IMR-90 (cell line): Measurements from ENCODE around the gene ATP6V1D. TPM values are rescaled to one million over a fixed set of nuclear protein-coding genes. Genes with fewer than 3 reads are reported as not detected.

Source experiments
- ATAC-seq: fragments of 200-7000 bp; cut with Tn5 transposase; 2 replicates; pipeline ENCODE4 v1.9.1; 2020; ENCODE audit warnings: low read depth, mild to moderate bottlenecking, moderate library complexity
- BruUV-seq: library from RNA; stranded (reverse); fragments of 400-500 nt; replicated peaks from 2 replicates; lab custom pipeline; 2021; lab: Mats Ljungman, UMichigan
- CTCF ChIA-PET: fragments of 300-600 bp; formaldehyde crosslinking; extraction: SDS; loops from one replicate; lab custom pipeline; 2021; ENCODE audit warnings: antibody characterized with exemption; lab: Yijun Ruan, JAX
- POLR2A ChIA-PET: fragments of 300-600 bp; sonication (Branson Sonifier 250); formaldehyde crosslinking; loops from one replicate; lab custom pipeline; 2022; ENCODE audit warnings: antibody characterized with exemption; ENCODE audit not compliant: unreplicated experiment; lab: Charles Lee
- DNase-seq: peaks from one replicate; pipeline ENCODE4 v3.0.0; 2013
- H2AFZ ChIP-seq: replicated peaks from 2 replicates; pipeline ENCODE3; 2013; ENCODE audit warnings: low read length, mild to moderate bottlenecking; ENCODE audit not compliant: poor library complexity
- H2AK5ac ChIP-seq: 2 replicates; pipeline ENCODE4 v1.6.1; 2013; ENCODE audit warnings: low read depth, low read length, inconsistent platforms
- H2AK9ac ChIP-seq: replicated peaks from 2 replicates; pipeline ENCODE3; 2013; ENCODE audit warnings: mild to moderate bottlenecking, low read depth, low read length, moderate library complexity; ENCODE audit not compliant: poor library complexity
- H2BK120ac ChIP-seq: 2 replicates; pipeline ENCODE4 v1.6.1; 2013; ENCODE audit warnings: low read depth, low read length, inconsistent platforms
- H2BK15ac ChIP-seq: 3 replicates; pipeline ENCODE4 v1.6.1; 2013; ENCODE audit warnings: low read depth, low read length, inconsistent platforms
- H2BK20ac ChIP-seq: 2 replicates; pipeline ENCODE4 v1.6.1; 2013; ENCODE audit warnings: low read depth, mild to moderate bottlenecking, inconsistent platforms, low read length, moderate library complexity
- H2BK5ac ChIP-seq: 2 replicates; pipeline ENCODE4 v1.6.1; 2013; ENCODE audit warnings: mild to moderate bottlenecking, low read depth, low read length, inconsistent platforms; ENCODE audit not compliant: poor library complexity, severe bottlenecking
- H3K14ac ChIP-seq: replicated peaks from 2 replicates; pipeline ENCODE4 v1.6.1; 2013; ENCODE audit warnings: low read depth, low read length, inconsistent platforms
- H3K18ac ChIP-seq: 2 replicates; pipeline ENCODE4 v1.6.1; 2013; ENCODE audit warnings: low read depth, low read length, control low read depth
- H3K23ac ChIP-seq: 2 replicates; pipeline ENCODE4 v1.6.1; 2013; ENCODE audit warnings: low read depth, low read length, inconsistent platforms
- H3K27ac ChIP-seq: 2 replicates; pipeline ENCODE4 v1.5.1; 2013; ENCODE audit warnings: mild to moderate bottlenecking, control low read depth, low read length; ENCODE audit not compliant: insufficient read depth
- H3K27me3 ChIP-seq: 2 replicates; pipeline ENCODE4 v1.6.1; 2013; ENCODE audit warnings: low read length; ENCODE audit not compliant: control insufficient read depth, insufficient read depth
- H3K36me3 ChIP-seq: 2 replicates; pipeline ENCODE4 v1.6.1; 2013; ENCODE audit warnings: low read length, mixed read lengths; ENCODE audit not compliant: control insufficient read depth, insufficient read depth
- H3K4ac ChIP-seq: 2 replicates; pipeline ENCODE4 v1.6.1; 2013; ENCODE audit warnings: low read depth, low read length, inconsistent platforms
- H3K4me1 ChIP-seq: 2 replicates; pipeline ENCODE4 v1.6.1; 2013; ENCODE audit warnings: low read length, mixed read lengths; ENCODE audit not compliant: control insufficient read depth, insufficient read depth
- H3K4me2 ChIP-seq: 2 replicates; pipeline ENCODE4 v1.6.1; 2013; ENCODE audit warnings: low read depth, mild to moderate bottlenecking, control low read depth, low read length, moderate library complexity
- H3K4me3 ChIP-seq: 2 replicates; pipeline ENCODE4 v1.5.1; 2013; ENCODE audit warnings: low read depth, mild to moderate bottlenecking, control low read depth, low read length, moderate library complexity; ENCODE audit not compliant: insufficient read depth
- H3K56ac ChIP-seq: 2 replicates; pipeline ENCODE4 v1.6.1; 2013; ENCODE audit warnings: low read length, inconsistent platforms; ENCODE audit not compliant: insufficient read depth; ENCODE audit errors: extremely low read depth
- H3K79me1 ChIP-seq, 2 experiments: 2 replicates each; pipeline ENCODE4 v1.6.1; 2013; ENCODE audit warnings: low read length in 2 of 2, inconsistent platforms in 1 of 2, low read depth in 1 of 2
- H3K9ac ChIP-seq: 2 replicates; pipeline ENCODE4 v1.6.1; 2013; ENCODE audit warnings: low read depth, low read length, control low read depth
- H3K9me1 ChIP-seq: 2 replicates; pipeline ENCODE4 v1.6.1; 2013; ENCODE audit warnings: low read length, inconsistent platforms; ENCODE audit not compliant: insufficient read depth
- H3K9me3 ChIP-seq: 2 replicates; pipeline ENCODE4 v1.6.1; 2013; ENCODE audit warnings: low read length; ENCODE audit not compliant: control insufficient read depth, insufficient read depth
- H4K20me1 ChIP-seq: 2 replicates; pipeline ENCODE4 v1.6.1; 2013; ENCODE audit warnings: low read length, inconsistent platforms; ENCODE audit not compliant: insufficient read depth
- H4K5ac ChIP-seq: 2 replicates; pipeline ENCODE4 v1.6.1; 2013; ENCODE audit warnings: mild to moderate bottlenecking, low read depth, low read length, control low read depth
- H4K8ac ChIP-seq, 2 experiments: 2 replicates each; pipeline ENCODE4 v1.6.1; 2013; ENCODE audit warnings: low read depth in 2 of 2, low read length in 2 of 2, control low read depth in 1 of 2, inconsistent platforms in 1 of 2
- H4K91ac ChIP-seq: 2 replicates; pipeline ENCODE4 v1.6.1; 2013; ENCODE audit warnings: low read depth, low read length, inconsistent platforms; ENCODE audit not compliant: insufficient read depth
- CEBPB ChIP-seq: IDR thresholded peaks from 2 replicates; pipeline ENCODE4 v1.6.1; 2012; ENCODE audit warnings: low read depth, low read length, improper control_type of control experiment
- CHD1 ChIP-seq: IDR thresholded peaks from 2 replicates; pipeline ENCODE4 v1.6.1; 2012; ENCODE audit warnings: low read depth, low read length, improper control_type of control experiment
- CTCF ChIP-seq: conservative IDR thresholded peaks from 2 replicates; pipeline ENCODE4 v1.5.1; 2012; ENCODE audit warnings: mild to moderate bottlenecking, low read depth, low read length, improper control_type of control experiment
- MAZ ChIP-seq: IDR thresholded peaks from 2 replicates; pipeline ENCODE4 v1.6.1; 2012; ENCODE audit warnings: low read depth, mild to moderate bottlenecking, low read length, improper control_type of control experiment, moderate library complexity, borderline replicate concordance
- MXI1 ChIP-seq: IDR thresholded peaks from 2 replicates; pipeline ENCODE4 v1.6.1; 2012; ENCODE audit warnings: low read depth, mild to moderate bottlenecking, low read length, moderate library complexity, borderline replicate concordance
- NFE2L2 ChIP-seq: fragments of 150-350 bp; IDR thresholded peaks from 2 replicates; pipeline ENCODE4 v1.6.1; 2016; ENCODE audit warnings: low read depth, mild to moderate bottlenecking, low read length
- RAD21 ChIP-seq: IDR thresholded peaks from 2 replicates; pipeline ENCODE4 v1.6.1; 2012; ENCODE audit warnings: low read length, improper control_type of control experiment
- RCOR1 ChIP-seq: IDR thresholded peaks from 2 replicates; pipeline ENCODE4 v1.6.1; 2012; ENCODE audit warnings: mild to moderate bottlenecking, low read length, improper control_type of control experiment; ENCODE audit not compliant: insufficient replicate concordance
- dilution Hi-C: fragments of 300-500 bp; cut with HindIII; formaldehyde crosslinking; loops from one replicate; pipeline ENCODE4 v1.14.3; 2018; ENCODE audit warnings: low sequenced_read_pairs; ENCODE audit not compliant: unreplicated experiment
- in situ Hi-C: fragments of 300-500 bp; cut with MboI; formaldehyde crosslinking; loops from 3 replicates; pipeline ENCODE4 v1.14.3; 2019; ENCODE audit warnings: low sequenced_read_pairs, inconsistent platforms, mixed read lengths
- intact Hi-C: fragments of 100-400 bp; cut with micrococcal nuclease; formaldehyde crosslinking; loops from 2 replicates; pipeline ENCODE4 v1.10.0; 2022
- polyA plus RNA-seq, 3 experiments: library from polyadenylated mRNA; depleted of rRNA; stranded (reverse); fragments of >200 nt; gene quantifications; 2 replicates each; pipeline ENCODE4 v1.2.3, GENCODE V29; 2012; ENCODE audit warnings: low replicate concordance in 1 of 3
- total RNA-seq: library from RNA; depleted of rRNA; stranded (reverse); fragments of >200 nt; gene quantifications from 2 replicates; pipeline ENCODE4 v1.2.3, GENCODE V29; 2012

The ATP6V1D gene
- total and polyA plus RNA-seq, 2 of the 4 experiments (the other 2 are of a cell fraction) = 54.5 to 113 TPM

GRCh38 chr14:67319142-67319541 lies 40.5 kb downstream of the ATP6V1D start:
- H3K56ac ChIP-seq = no peak overlapping the region
- no TSS peak for BruUV-seq
- in situ Hi-C loops = no loop called here
- H3K4me3 ChIP-seq = no peak overlapping the region
- H3K14ac ChIP-seq = no peak overlapping the region
- dilution Hi-C loops = no loop called here
- H2BK120ac ChIP-seq = no peak overlapping the region
- no peak overlapping the region for H3K4ac ChIP-seq
- H4K5ac ChIP-seq = no peak overlapping the region
- peaks cover 22% of the 10 kb centered on the region for H3K36me3 ChIP-seq
- H3K9ac ChIP-seq = no peak overlapping the region
- POLR2A ChIA-PET = interaction anchor here (0.6 kb wide), 1 partner anchor 251 kb away, joined by 3 read pairs; no protein-coding TSS in a partner anchor
- no peak overlapping the region for H3K18ac ChIP-seq
- peak; percentile 37 for ATAC-seq
- no peaks in the 10 kb centered on the region for H3K27me3 ChIP-seq
- no peak overlapping the region for H3K4me2 ChIP-seq
- H3K4me1 ChIP-seq = no peaks in the 10 kb centered on the region
- no peak overlapping the region for H2BK20ac ChIP-seq
- no peaks in the 10 kb centered on the region; a peak in 1 of 4 replicates for H3K79me1 ChIP-seq
- no peaks in the 10 kb centered on the region for H3K9me3 ChIP-seq
- H2AK9ac ChIP-seq = no peak overlapping the region
- DNase-seq = peak; percentile 46
- no peak overlapping the region for H3K23ac ChIP-seq
- H4K8ac ChIP-seq = no peak overlapping the region
- intact Hi-C loops = no loop called here
- no peaks in the 10 kb centered on the region for H3K9me1 ChIP-seq
- H3K27ac ChIP-seq = no peak overlapping the region
- no peaks in the 10 kb centered on the region for H4K20me1 ChIP-seq
- no peak overlapping the region for H2BK15ac ChIP-seq
- no peak for TF ChIP-seq RAD21
- no peak for TF ChIP-seq RCOR1
- TF ChIP-seq CTCF = no peak
- no peak for TF ChIP-seq NFE2L2
- TF ChIP-seq CEBPB = no peak
- no peak for TF ChIP-seq CHD1
- no peak for TF ChIP-seq MXI1
- TF ChIP-seq MAZ = no peak
- H4K91ac ChIP-seq = no peak overlapping the region
- H2AFZ ChIP-seq = no peak overlapping the region
- H2BK5ac ChIP-seq = no peak overlapping the region
- H2AK5ac ChIP-seq = no peak overlapping the region
- CTCF ChIA-PET = interaction anchor here (0.6 kb wide), 3 partner anchors 32 to 191 kb away, joined by 4 to 7 read pairs (median 6); no protein-coding TSS in a partner anchor
